Measurements from ENCODE around the gene APEH.

Gene APEH

GRCh38 chr3:49673715-49674496 is at the start of gene APEH:
TSS of gene APEH (plus strand) at chr3:49674351. CDS start at chr3:49674402, 51 bp downstream.
- DNase-seq: no peak

GRCh38 chr3:49625071-49625470 is 49.1 kb upstream of the APEH start:
- DNase-seq: no peak

GRCh38 chr3:49626101-49626581 is 48.0 kb upstream of the APEH start:
- no peak for DNase-seq

- DNase-seq: no peak
Observed at GRCh38 chr3:49626796-49627195, 47.4 kb upstream of the APEH start.

GRCh38 chr3:49627634-49628033 is 46.5 kb upstream of the APEH start:
- no peak for DNase-seq

- no peak for DNase-seq
Observed at GRCh38 chr3:49628249-49628648, 45.9 kb upstream of the APEH start.

GRCh38 chr3:49629451-49629850 is 44.7 kb upstream of the APEH start:
- DNase-seq: no peak

- DNase-seq: no peak
Observed at GRCh38 chr3:49629866-49630265, 44.3 kb upstream of the APEH start.

- DNase-seq: no peak
Observed at GRCh38 chr3:49630784-49631183, 43.4 kb upstream of the APEH start.

GRCh38 chr3:49634736-49635135 is 39.4 kb upstream of the APEH start:
- no peak for DNase-seq

- DNase-seq: no peak
Observed at GRCh38 chr3:49636883-49637609, 37.1 kb upstream of the APEH start.

- no peak for DNase-seq
Observed at GRCh38 chr3:49638445-49638844, 35.7 kb upstream of the APEH start.

- no peak for DNase-seq
Observed at GRCh38 chr3:49639551-49639950, 34.6 kb upstream of the APEH start.

GRCh38 chr3:49641292-49641691 is 32.9 kb upstream of the APEH start:
- no peak for DNase-seq

- DNase-seq: no peak
Observed at GRCh38 chr3:49641921-49642707, 32.0 kb upstream of the APEH start.

- no peak for DNase-seq
Observed at GRCh38 chr3:49642708-49643145, 31.4 kb upstream of the APEH start.

GRCh38 chr3:49644684-49645083 is 29.5 kb upstream of the APEH start:
- DNase-seq: no peak

- DNase-seq: no peak
Observed at GRCh38 chr3:49646236-49646635, 27.9 kb upstream of the APEH start.

- no peak for DNase-seq
Observed at GRCh38 chr3:49647741-49648140, 26.4 kb upstream of the APEH start.

GRCh38 chr3:49648354-49649019 is 25.7 kb upstream of the APEH start:
- DNase-seq: no peak

GRCh38 chr3:49649576-49649975 is 24.6 kb upstream of the APEH start:
- no peak for DNase-seq

- DNase-seq: no peak
Observed at GRCh38 chr3:49650177-49650576, 24.0 kb upstream of the APEH start.

GRCh38 chr3:49650637-49651036 is 23.5 kb upstream of the APEH start:
- no peak for DNase-seq

Measured in NCI-H1092 treated with DMSO at 0.1 percent for 48 hours (cell line).